ENCODE data around the gene MARCKS.

The MARCKS gene

DNA sequence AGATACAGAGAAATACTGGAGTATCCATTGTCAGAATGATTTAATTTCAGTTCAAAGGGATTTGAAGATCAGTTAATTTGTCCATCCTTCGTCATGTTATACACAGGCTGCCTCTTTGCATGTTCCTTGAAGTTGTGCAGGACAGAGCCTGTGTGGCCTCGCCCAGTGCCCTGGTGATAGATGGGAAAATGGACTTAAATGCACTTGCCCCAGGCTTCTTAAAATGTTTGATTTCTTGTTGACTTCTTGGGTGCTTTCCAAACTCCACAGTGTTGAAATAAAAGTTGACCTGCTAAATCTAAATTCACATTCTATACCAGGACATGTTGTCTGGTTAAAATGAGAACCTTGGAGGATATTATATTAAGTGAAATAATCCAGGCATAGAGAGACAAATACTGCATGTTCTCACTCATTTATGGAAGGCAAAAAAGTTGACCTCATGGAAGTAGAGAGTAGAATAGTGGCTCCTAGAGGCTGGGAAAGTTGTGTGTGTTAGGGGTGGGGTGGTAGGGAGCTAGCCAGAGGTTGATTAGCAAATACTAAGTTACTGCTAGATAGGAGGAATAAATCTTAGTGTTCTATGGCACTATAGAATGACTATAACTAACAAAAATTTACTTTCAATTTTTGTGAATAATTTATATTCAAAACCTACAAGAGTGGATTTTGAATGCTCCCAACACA is 25.3 kb downstream of the MARCKS start:
- DNase-seq (ENCODE audit: low read depth), result no peak
- TF ChIP-seq, protein P1, sequence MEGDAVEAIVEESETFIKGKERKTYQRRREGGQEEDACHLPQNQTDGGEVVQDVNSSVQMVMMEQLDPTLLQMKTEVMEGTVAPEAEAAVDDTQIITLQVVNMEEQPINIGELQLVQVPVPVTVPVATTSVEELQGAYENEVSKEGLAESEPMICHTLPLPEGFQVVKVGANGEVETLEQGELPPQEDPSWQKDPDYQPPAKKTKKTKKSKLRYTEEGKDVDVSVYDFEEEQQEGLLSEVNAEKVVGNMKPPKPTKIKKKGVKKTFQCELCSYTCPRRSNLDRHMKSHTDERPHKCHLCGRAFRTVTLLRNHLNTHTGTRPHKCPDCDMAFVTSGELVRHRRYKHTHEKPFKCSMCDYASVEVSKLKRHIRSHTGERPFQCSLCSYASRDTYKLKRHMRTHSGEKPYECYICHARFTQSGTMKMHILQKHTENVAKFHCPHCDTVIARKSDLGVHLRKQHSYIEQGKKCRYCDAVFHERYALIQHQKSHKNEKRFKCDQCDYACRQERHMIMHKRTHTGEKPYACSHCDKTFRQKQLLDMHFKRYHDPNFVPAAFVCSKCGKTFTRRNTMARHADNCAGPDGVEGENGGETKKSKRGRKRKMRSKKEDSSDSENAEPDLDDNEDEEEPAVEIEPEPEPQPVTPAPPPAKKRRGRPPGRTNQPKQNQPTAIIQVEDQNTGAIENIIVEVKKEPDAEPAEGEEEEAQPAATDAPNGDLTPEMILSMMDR (conservative IDR thresholded peaks at IDR 0.05; ENCODE audit: low read depth, low read length), result no peak
- H3K4me3 ChIP-seq (ENCODE audit: low read depth, low read length), result no peak overlapping the region

DNA sequence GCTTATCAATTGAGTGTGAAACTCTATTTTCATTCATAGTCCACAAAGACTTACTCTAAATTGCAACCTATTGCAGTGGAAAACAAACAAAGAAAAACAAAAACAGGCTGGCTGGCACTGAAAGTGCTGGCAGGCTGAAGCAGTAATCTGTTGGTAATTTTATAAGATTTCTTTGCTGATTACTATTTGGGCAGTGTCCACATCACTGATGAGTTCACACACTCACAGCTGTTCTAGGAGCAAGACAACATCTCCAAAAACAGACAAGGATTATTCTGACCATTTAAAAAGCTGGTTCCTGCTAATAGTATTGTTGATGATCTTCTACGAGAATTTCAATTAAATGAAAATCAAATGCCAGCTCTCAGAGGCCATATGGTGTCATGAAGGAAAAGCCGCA is 26.9 kb downstream of the MARCKS start:
- TF ChIP-seq, protein P1 (conservative IDR thresholded peaks at IDR 0.05; ENCODE audit: low read depth, low read length), result no peak
- no peak for DNase-seq (ENCODE audit: low read depth)
- no peak overlapping the region for H3K4me3 ChIP-seq (ENCODE audit: low read depth, low read length)

GRCh38 chr6:113886512-113886911 is 29.4 kb downstream of the MARCKS start:
- DNase-seq (ENCODE audit: low read depth), result no peak
- TF ChIP-seq, protein P1 (conservative IDR thresholded peaks at IDR 0.05; ENCODE audit: low read depth, low read length), result no peak
- no peak overlapping the region for H3K4me3 ChIP-seq (ENCODE audit: low read depth, low read length)

DNA sequence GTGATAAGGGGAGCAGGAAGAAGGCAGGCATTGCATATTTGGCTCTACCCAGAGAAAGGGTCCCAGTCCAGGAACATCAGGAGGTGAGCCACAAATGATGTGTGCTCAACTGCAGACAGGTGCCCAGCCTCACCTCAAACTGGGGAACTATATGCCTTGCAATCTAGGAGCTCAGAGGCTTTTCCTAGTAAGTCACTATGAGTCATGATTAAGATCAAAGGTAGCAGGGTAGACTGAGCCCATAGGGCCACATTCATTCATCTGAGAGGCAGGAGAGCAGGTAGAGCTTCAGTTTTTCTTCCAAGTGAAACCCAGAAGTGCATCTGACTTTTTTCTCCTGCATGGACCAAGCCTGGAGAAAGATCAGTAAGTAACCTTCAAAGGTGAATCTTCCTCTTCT is 31.3 kb downstream of the MARCKS start:
- TF ChIP-seq, protein P1 (conservative IDR thresholded peaks at IDR 0.05; ENCODE audit: low read depth, low read length), result no peak
- DNase-seq (ENCODE audit: low read depth), result no peak
- no peak overlapping the region for H3K4me3 ChIP-seq (ENCODE audit: low read depth, low read length)

GRCh38 chr6:113888956-113889630 is 31.9 kb downstream of the MARCKS start:
- no peak for DNase-seq (ENCODE audit: low read depth)
- no peak overlapping the region for H3K4me3 ChIP-seq (ENCODE audit: low read depth, low read length)
- TF ChIP-seq, protein P1 (conservative IDR thresholded peaks at IDR 0.05; ENCODE audit: low read depth, low read length), result no peak

- TF ChIP-seq, protein P1 (conservative IDR thresholded peaks at IDR 0.05; ENCODE audit: low read depth, low read length), result no peak
- no peak overlapping the region for H3K4me3 ChIP-seq (ENCODE audit: low read depth, low read length)
- no peak for DNase-seq (ENCODE audit: low read depth)
Measured at GRCh38 chr6:113893451-113893850, 36.3 kb downstream of the MARCKS start.

GRCh38 chr6:113893866-113894265 is 36.7 kb downstream of the MARCKS start:
- H3K4me3 ChIP-seq (ENCODE audit: low read depth, low read length), result no peak overlapping the region
- DNase-seq (ENCODE audit: low read depth), result no peak
- TF ChIP-seq, protein P1 (conservative IDR thresholded peaks at IDR 0.05; ENCODE audit: low read depth, low read length), result no peak
